COLO829 (cell line): ENCODE measurements around the gene SND1.

Experiments used
- DNase-seq: peaks from one replicate; pipeline ENCODE4 v3.0.0; 2012; ENCODE audit warnings: low spot score

SND1 gene

GRCh38 chr7:128115821-128116723 lies 464.1 kb downstream of the SND1 start:
- DNase-seq: no peak

- DNase-seq: no peak
Observed at GRCh38 chr7:128116740-128117139, 464.7 kb downstream of the SND1 start.

GRCh38 chr7:128117691-128118090 lies 465.7 kb downstream of the SND1 start:
- no peak for DNase-seq

GRCh38 chr7:128119036-128119435 lies 467.0 kb downstream of the SND1 start:
- DNase-seq: no peak

GRCh38 chr7:128120116-128120515 lies 468.1 kb downstream of the SND1 start:
- no peak for DNase-seq

GRCh38 chr7:128120976-128121490 lies 469.0 kb downstream of the SND1 start:
- DNase-seq: no peak

- no peak for DNase-seq
Observed at GRCh38 chr7:128121711-128122530, 469.9 kb downstream of the SND1 start.

GRCh38 chr7:128122576-128123290 lies 470.7 kb downstream of the SND1 start:
- DNase-seq: no peak

- DNase-seq: no peak
Observed at GRCh38 chr7:128123291-128124037, 471.5 kb downstream of the SND1 start.

GRCh38 chr7:128124786-128125185 lies 472.8 kb downstream of the SND1 start:
- no peak for DNase-seq

- DNase-seq: no peak
Observed at GRCh38 chr7:128125816-128126215, 473.8 kb downstream of the SND1 start.

GRCh38 chr7:128128401-128128800 lies 476.4 kb downstream of the SND1 start:
- DNase-seq: no peak

GRCh38 chr7:128129224-128129864 lies 477.4 kb downstream of the SND1 start:
- DNase-seq: no peak

- no peak for DNase-seq
Observed at GRCh38 chr7:128131115-128131514, 479.1 kb downstream of the SND1 start.

- DNase-seq: no peak
Observed at GRCh38 chr7:128131731-128132130, 479.7 kb downstream of the SND1 start.

GRCh38 chr7:128132426-128133069 lies 480.6 kb downstream of the SND1 start:
- DNase-seq: no peak

- DNase-seq: no peak
Observed at GRCh38 chr7:128135159-128135514, 483.1 kb downstream of the SND1 start.

GRCh38 chr7:128135515-128136214 lies 483.7 kb downstream of the SND1 start:
- DNase-seq: peak; percentile 79

GRCh38 chr7:128136215-128136597 lies 484.2 kb downstream of the SND1 start:
- no peak for DNase-seq

- no peak for DNase-seq
Observed at GRCh38 chr7:128137181-128137580, 485.2 kb downstream of the SND1 start.
